Thyroid gland (tissue), 4 donors: Measurements from ENCODE around the gene CCDC92. TPM values are rescaled to one million over a fixed set of nuclear protein-coding genes. Genes with fewer than 3 reads are reported as not detected.

Experiments
- DNase-seq, 2 donors: peaks; one replicate each; pipeline ENCODE4 v3.0.0-alpha.2; 2019
- H3K27ac ChIP-seq, 3 donors: fragments of 200-600 bp; sonication (generic); 1 replicate in 2 of 3; 2 replicates in 1 of 3; pipeline ENCODE4 v1.5.1; 2016 to 2019; ENCODE audit warnings: mild to moderate bottlenecking in 1 of 3, moderate library complexity in 1 of 3
- H3K27me3 ChIP-seq: fragments of 200-600 bp; sonication (generic); one replicate; pipeline ENCODE4 v1.5.1; 2019
- H3K36me3 ChIP-seq, 2 donors: fragments of 200-600 bp; sonication (generic); one replicate each; pipeline ENCODE4 v1.5.1; 2016 to 2019
- H3K4me1 ChIP-seq, 2 donors: fragments of 200-600 bp; sonication (generic); one replicate each; pipeline ENCODE4 v1.5.1; 2017 to 2019
- H3K4me3 ChIP-seq, 3 donors: fragments of 200-600 bp; sonication (generic); replicated peaks in 1 of 3; 1 replicate in 2 of 3; 2 replicates in 1 of 3; pipeline ENCODE4 v1.5.1; 2016; ENCODE audit warnings: mild to moderate bottlenecking in 1 of 3
- H3K9me3 ChIP-seq: fragments of 200-600 bp; sonication (generic); one replicate; pipeline ENCODE4 v1.5.1; 2017
- CTCF ChIP-seq, 6 experiments: fragments of 200-600 bp in 3 of 6; fragments of 450-650 bp in 3 of 6; sonication (generic) in 3 of 6; IDR thresholded peaks; one replicate each; pipeline ENCODE4 v1.5.1; 2016 to 2019; ENCODE audit warnings: antibody characterized with exemption in 6 of 6, mild to moderate bottlenecking in 2 of 6, inconsistent platforms in 1 of 6, moderate library complexity in 1 of 6
- POLR2A ChIP-seq, 2 donors: fragments of 450-650 bp; IDR thresholded peaks; one replicate each; pipeline ENCODE4 v1.6.1; 2017; ENCODE audit warnings: antibody characterized with exemption in 2 of 2, mild to moderate bottlenecking in 2 of 2, moderate library complexity in 1 of 2
- WGBS, 2 donors: methylation state at CpG; one replicate each; pipeline ENCODE4 v1.1.5; 2017; 5-methylcytosine and 5-hydroxymethylcytosine counted together
- intact Hi-C: fragments of 100-400 bp; cut with DNase I; formaldehyde crosslinking; loops from one replicate; pipeline ENCODE4 v1.15.1; 2023
- total RNA-seq, 4 donors: library from RNA; depleted of rRNA; stranded (reverse); fragments of >200 nt; gene quantifications; one replicate each; pipeline ENCODE4 v1.2.3, GENCODE V29; 2016

The CCDC92 gene
- total RNA-seq, 4 donors from 2014 or later, result 26.6 to 47.0 (median 39.1) TPM

GRCh38 chr12:123992118-123992825 is 19.6 kb upstream of the CCDC92 start:
- Histone ChIP-seq H3K4me3 (no peak overlapping the region), H3K4me1 (peaks cover 27 to 93% of the 10 kb centered on the region in 2 donors), H3K27me3 (no peaks in the 10 kb centered on the region), H3K27ac (peak overlapping the region; percentile 57 to 87 (median 71)), H3K9me3 (no peaks in the 10 kb centered on the region), H3K36me3 (no peaks in the 10 kb centered on the region)
- WGBS, 2 donors, result 63 to 64% methylated on average over 7 to 8 of the region's 8 CpGs
- peak; percentile 86 to 88 for DNase-seq
- no peak for TF ChIP-seq POLR2A (IDR thresholded peaks at IDR 0.05)
- TF ChIP-seq CTCF (IDR thresholded peaks at IDR 0.05), result no peak
- intact Hi-C loops, result no loop called here

- Histone ChIP-seq H3K27ac (peak overlapping the region; percentile 57 to 87 (median 71)), H3K4me1 (peaks cover 33 to 93% of the 10 kb centered on the region in 2 donors)
Observed at GRCh38 chr12:123991372-123991951, 18.8 kb upstream of the CCDC92 start.

GRCh38 chr12:123990511-123990910 is 17.9 kb upstream of the CCDC92 start:
- Histone ChIP-seq H3K4me3 (no peak overlapping the region), H3K36me3 (no peaks in the 10 kb centered on the region), H3K4me1 (peaks cover 41 to 93% of the 10 kb centered on the region in 2 donors), H3K27me3 (no peaks in the 10 kb centered on the region), H3K27ac (peak overlapping the region; percentile 48 to 87 (median 71)), H3K9me3 (no peaks in the 10 kb centered on the region)
- no peak for DNase-seq
- 88% methylated on average over 4 of the region's 4 CpGs for whole genome bisulfite sequencing, 2 donors
- no peak for TF ChIP-seq CTCF (IDR thresholded peaks at IDR 0.05)
- TF ChIP-seq POLR2A (IDR thresholded peaks at IDR 0.05), result no peak
- intact Hi-C loops, result no loop called here

More at GRCh38 chr12:123991372-123991951, 18.8 kb upstream of the CCDC92 start:
- TF ChIP-seq CTCF (IDR thresholded peaks at IDR 0.05) (no peak), POLR2A (IDR thresholded peaks at IDR 0.05) (no peak)
- intact Hi-C loops, result no loop called here
- H3K36me3 ChIP-seq, result no peaks in the 10 kb centered on the region
- DNase-seq, result no peak
- no peak overlapping the region for H3K4me3 ChIP-seq
- 92 to 97% methylated on average over 2 of the region's 2 CpGs for WGBS, 2 donors
- H3K27me3 ChIP-seq, result no peaks in the 10 kb centered on the region
- no peaks in the 10 kb centered on the region for H3K9me3 ChIP-seq

GRCh38 chr12:123989753-123990152 is 17.1 kb upstream of the CCDC92 start:
- Histone ChIP-seq H3K9me3 (no peaks in the 10 kb centered on the region), H3K4me1 (peaks cover 33 to 93% of the 10 kb centered on the region in 2 donors), H3K27me3 (no peaks in the 10 kb centered on the region), H3K27ac (peak overlapping the region; percentile 77 to 87 (median 78)), H3K36me3 (no peaks in the 10 kb centered on the region), H3K4me3 (no peak overlapping the region)
- 30 to 50% methylated on average over 1 of the region's 1 CpG for WGBS, 2 donors
- peak in 1 of 2 donors; percentile 14 for TF ChIP-seq POLR2A (IDR thresholded peaks at IDR 0.05)
- TF ChIP-seq CTCF (IDR thresholded peaks at IDR 0.05), result no peak
- no peak for DNase-seq
- intact Hi-C loops, result loop anchor here (10.0 kb wide), 1 partner anchor 195 kb away; no protein-coding TSS in a partner anchor

GRCh38 chr12:123989168-123989567 is 16.5 kb upstream of the CCDC92 start:
- intact Hi-C loops, result loop anchor here (10.0 kb wide), 1 partner anchor 194 kb away; no protein-coding TSS in a partner anchor
- WGBS, 2 donors, result 94 to 96% methylated on average over 5 of the region's 5 CpGs

More at GRCh38 chr12:123989168-123989567, 16.5 kb upstream of the CCDC92 start:
- peak overlapping the region; percentile 77 to 87 (median 78) for H3K27ac ChIP-seq
- no peak for TF ChIP-seq POLR2A (IDR thresholded peaks at IDR 0.05)
- no peak for TF ChIP-seq CTCF (IDR thresholded peaks at IDR 0.05)
- no peaks in the 10 kb centered on the region for H3K36me3 ChIP-seq
- peaks cover 33 to 94% of the 10 kb centered on the region in 2 donors for H3K4me1 ChIP-seq
- no peaks in the 10 kb centered on the region for H3K9me3 ChIP-seq
- DNase-seq, result no peak
- H3K27me3 ChIP-seq, result no peaks in the 10 kb centered on the region
- H3K4me3 ChIP-seq, result no peak overlapping the region
